Fibroblast of mammary gland (primary cell): ENCODE results near the gene TMEM185B.

Source experiments
- DNase-seq: peaks from one replicate; pipeline ENCODE4 v3.0.0-alpha.2; 2010; ENCODE audit warnings: low read depth
- H3K4me3 ChIP-seq: 2 replicates; pipeline ENCODE4 v1.5.1; 2011; ENCODE audit warnings: low read depth, mild to moderate bottlenecking, low read length, moderate library complexity; ENCODE audit not compliant: control insufficient read depth
- CTCF ChIP-seq: conservative IDR thresholded peaks from 2 replicates; pipeline ENCODE4 v1.5.1; 2011; ENCODE audit warnings: low read depth, low read length, inconsistent platforms; ENCODE audit not compliant: control insufficient read depth, insufficient read depth

The TMEM185B gene

GRCh38 chr2:120251880-120252224 is 28.7 kb upstream of the TMEM185B start:
- peak overlapping the region; percentile 68 for H3K4me3 ChIP-seq
- no peak for TF ChIP-seq CTCF
- DNase-seq, result no peak

GRCh38 chr2:120251078-120251477 is 27.9 kb upstream of the TMEM185B start:
- no peak for TF ChIP-seq CTCF
- no peak for DNase-seq
- no peak overlapping the region for H3K4me3 ChIP-seq

GRCh38 chr2:120250640-120251039 is 27.4 kb upstream of the TMEM185B start:
- no peak for TF ChIP-seq CTCF
- DNase-seq, result no peak
- no peak overlapping the region for H3K4me3 ChIP-seq

GRCh38 chr2:120247851-120248250 is 24.7 kb upstream of the TMEM185B start:
- no peak for TF ChIP-seq CTCF
- no peak overlapping the region for H3K4me3 ChIP-seq
- no peak for DNase-seq

- no peak overlapping the region for H3K4me3 ChIP-seq
- TF ChIP-seq CTCF, result no peak
- DNase-seq, result no peak
Measured at GRCh38 chr2:120246546-120247300, 23.5 kb upstream of the TMEM185B start.

- TF ChIP-seq CTCF, result no peak
- no peak for DNase-seq
- no peak overlapping the region for H3K4me3 ChIP-seq
Measured at GRCh38 chr2:120245520-120246332, 22.5 kb upstream of the TMEM185B start.
